Right atrium auricular region (tissue), 2 donors: ENCODE measurements around the gene KCNMA1. TPM values are rescaled to one million over a fixed set of nuclear protein-coding genes. Genes with fewer than 3 reads are reported as not detected.

Source experiments
- DNase-seq: peaks from one replicate; pipeline ENCODE4 v3.0.0-alpha.2; 2019; ENCODE audit warnings: low spot score
- H3K27ac ChIP-seq, 2 donors: fragments of 200-600 bp; sonication (generic); 1 replicate in 1 of 2; 2 replicates in 1 of 2; pipeline ENCODE4 v1.5.1; 2016 to 2019
- H3K27me3 ChIP-seq, 2 donors: fragments of 200-600 bp; sonication (generic); one replicate each; pipeline versions ENCODE4 v1.5.1 to v1.6.0; 2017 to 2019
- H3K36me3 ChIP-seq: fragments of 200-600 bp; sonication (generic); one replicate; pipeline ENCODE4 v1.5.1; 2016
- H3K4me1 ChIP-seq, 2 donors: fragments of 200-600 bp; sonication (generic); one replicate each; pipeline versions ENCODE4 v1.5.1 to v1.6.0; 2017 to 2019
- H3K4me3 ChIP-seq, 2 donors: fragments of 200-600 bp; sonication (generic); 1 replicate in 1 of 2; 2 replicates in 1 of 2; pipeline ENCODE4 v1.5.1; 2017 to 2019; ENCODE audit warnings: mild to moderate bottlenecking in 1 of 2, moderate library complexity in 1 of 2
- H3K9me3 ChIP-seq, 2 donors: fragments of 200-600 bp; sonication (generic); one replicate each; pipeline ENCODE4 v1.5.1; 2019
- CTCF ChIP-seq, 2 donors: fragments of 200-600 bp; sonication (generic); IDR thresholded peaks; one replicate each; pipeline ENCODE4 v1.5.1; 2019; ENCODE audit warnings: antibody characterized with exemption in 2 of 2
- total RNA-seq, 2 donors: library from RNA; depleted of rRNA; stranded (reverse); fragments of >200 nt; gene quantifications; one replicate each; pipeline ENCODE4 v1.1.0, GENCODE V29; 2016

The KCNMA1 gene
- total RNA-seq, 2 donors from 2014 or later, result 2.3 to 3.5 TPM

- no peaks in the 10 kb centered on the region for H3K4me1 ChIP-seq
- no peak for TF ChIP-seq CTCF (IDR thresholded peaks at IDR 0.05)
Measured at GRCh38 chr10:76972541-76972940, 665.1 kb downstream of the KCNMA1 start.

GRCh38 chr10:76971547-76972170 lies 665.9 kb downstream of the KCNMA1 start:
- no peaks in the 10 kb centered on the region for H3K27me3 ChIP-seq
- H3K4me3 ChIP-seq, result no peak overlapping the region
- no peak for TF ChIP-seq CTCF (IDR thresholded peaks at IDR 0.05)
- no peaks in the 10 kb centered on the region for H3K4me1 ChIP-seq
- no peaks in the 10 kb centered on the region for H3K9me3 ChIP-seq
- H3K27ac ChIP-seq, result no peak overlapping the region
- no peaks in the 10 kb centered on the region for H3K36me3 ChIP-seq
- no peak for DNase-seq

More at GRCh38 chr10:76972541-76972940, 665.1 kb downstream of the KCNMA1 start:
- no peak for DNase-seq
- no peak overlapping the region for H3K27ac ChIP-seq
- H3K27me3 ChIP-seq, result no peaks in the 10 kb centered on the region
- H3K36me3 ChIP-seq, result no peaks in the 10 kb centered on the region
- H3K9me3 ChIP-seq, result no peaks in the 10 kb centered on the region
- H3K4me3 ChIP-seq, result no peak overlapping the region

GRCh38 chr10:76970711-76971519 lies 666.7 kb downstream of the KCNMA1 start:
- no peaks in the 10 kb centered on the region for H3K4me1 ChIP-seq
- no peak for TF ChIP-seq CTCF (IDR thresholded peaks at IDR 0.05)
- DNase-seq, result no peak
- no peak overlapping the region for H3K27ac ChIP-seq
- H3K27me3 ChIP-seq, result no peaks in the 10 kb centered on the region
- no peak overlapping the region for H3K4me3 ChIP-seq
- H3K9me3 ChIP-seq, result no peaks in the 10 kb centered on the region
- no peaks in the 10 kb centered on the region for H3K36me3 ChIP-seq

GRCh38 chr10:76969366-76969948 lies 668.2 kb downstream of the KCNMA1 start:
- Histone ChIP-seq H3K4me3 (no peak overlapping the region), H3K4me1 (no peaks in the 10 kb centered on the region), H3K27ac (no peak overlapping the region), H3K36me3 (no peaks in the 10 kb centered on the region), H3K9me3 (no peaks in the 10 kb centered on the region), H3K27me3 (no peaks in the 10 kb centered on the region)
- no peak for DNase-seq
- TF ChIP-seq CTCF (IDR thresholded peaks at IDR 0.05), result no peak

GRCh38 chr10:76968483-76968882 lies 669.1 kb downstream of the KCNMA1 start:
- H3K27me3 ChIP-seq, result no peaks in the 10 kb centered on the region
- TF ChIP-seq CTCF (IDR thresholded peaks at IDR 0.05), result no peak

More at GRCh38 chr10:76968483-76968882, 669.1 kb downstream of the KCNMA1 start:
- DNase-seq, result no peak
- no peaks in the 10 kb centered on the region for H3K4me1 ChIP-seq
- H3K4me3 ChIP-seq, result no peak overlapping the region
- H3K9me3 ChIP-seq, result no peaks in the 10 kb centered on the region
- H3K27ac ChIP-seq, result no peak overlapping the region
- H3K36me3 ChIP-seq, result no peaks in the 10 kb centered on the region
